DND-41 (cell line): ENCODE data around the gene IPO11.

Source experiments
- ATAC-seq: fragments of 200-7000 bp; cut with Tn5 transposase; 3 replicates; pipeline ENCODE4 v1.9.1; 2021; ENCODE audit warnings: low read depth; ENCODE audit not compliant: insufficient read depth
- DNase-seq: peaks from one replicate; pipeline ENCODE4 v3.0.0-alpha.2; 2020
- H2AFZ ChIP-seq: 2 replicates; pipeline ENCODE4 v1.6.0; 2012; ENCODE audit warnings: low read depth, low read length
- H3K27ac ChIP-seq: 2 replicates; pipeline ENCODE4 v1.5.1; 2012; ENCODE audit warnings: low read length, inconsistent platforms
- H3K27me3 ChIP-seq: fragments of 200-600 bp; sonication (generic); 2 replicates; pipeline ENCODE4 v1.6.0; 2012; ENCODE audit warnings: low read length, mild to moderate bottlenecking, inconsistent platforms; ENCODE audit not compliant: insufficient read depth, poor library complexity
- H3K36me3 ChIP-seq: 2 replicates; pipeline ENCODE4 v1.5.1; 2012; ENCODE audit warnings: low read length, inconsistent platforms; ENCODE audit not compliant: insufficient read depth
- H3K4me1 ChIP-seq: 2 replicates; pipeline ENCODE4 v1.5.1; 2012; ENCODE audit warnings: mild to moderate bottlenecking, low read length; ENCODE audit not compliant: insufficient read depth
- H3K4me2 ChIP-seq: 2 replicates; pipeline ENCODE4 v1.6.0; 2012; ENCODE audit warnings: mild to moderate bottlenecking, moderate library complexity, low read length, inconsistent platforms; ENCODE audit not compliant: insufficient read depth
- H3K4me3 ChIP-seq, 2 experiments: fragments of 200-600 bp in 1 of 2; shearing (Covaris generic) in 1 of 2; 2 replicates each; pipeline ENCODE4 v1.5.1; 2012 to 2016; ENCODE audit warnings: inconsistent platforms in 2 of 2, low read length in 2 of 2, mild to moderate bottlenecking in 2 of 2, low read depth in 1 of 2, moderate library complexity in 1 of 2
- H3K79me2 ChIP-seq: 2 replicates; pipeline ENCODE4 v1.6.0; 2012; ENCODE audit warnings: low read length, inconsistent platforms; ENCODE audit not compliant: insufficient read depth
- H3K9ac ChIP-seq: 2 replicates; pipeline ENCODE4 v1.6.0; 2012; ENCODE audit warnings: low read depth, mild to moderate bottlenecking, inconsistent platforms, low read length, moderate library complexity
- H3K9me3 ChIP-seq: 2 replicates; pipeline ENCODE4 v1.5.1; 2012; ENCODE audit warnings: low read length, moderate library complexity, mild to moderate bottlenecking, inconsistent platforms; ENCODE audit not compliant: insufficient read depth, severe bottlenecking
- H4K20me1 ChIP-seq: 2 replicates; pipeline ENCODE4 v1.6.0; 2012; ENCODE audit warnings: low read length; ENCODE audit not compliant: insufficient read depth
- CTCF ChIP-seq: IDR thresholded peaks from 2 replicates; pipeline ENCODE4 v1.5.1; 2012; ENCODE audit warnings: borderline replicate concordance, low read length, moderate library complexity, mild to moderate bottlenecking; ENCODE audit not compliant: poor library complexity, severe bottlenecking; ENCODE audit errors: extremely low read depth
- EZH2 ChIP-seq: IDR thresholded peaks from 3 replicates; pipeline ENCODE4 v1.6.1; 2012; ENCODE audit warnings: borderline replicate concordance, low read depth, mild to moderate bottlenecking, moderate library complexity, low read length, inconsistent platforms; ENCODE audit not compliant: severe bottlenecking

Gene IPO11

GRCh38 chr5:62588668-62589067 is 176.1 kb downstream of the IPO11 start:
- no peak for DNase-seq
- Histone ChIP-seq H3K9me3 (no peaks in the 10 kb centered on the region), H3K4me2 (no peak overlapping the region), H3K27ac (no peak overlapping the region), H3K4me3 (no peak overlapping the region), H3K79me2 (no peaks in the 10 kb centered on the region), H2AFZ (no peak overlapping the region), H3K27me3 (no peaks in the 10 kb centered on the region), H3K36me3 (peaks cover 33% of the 10 kb centered on the region), H3K9ac (no peak overlapping the region), H3K4me1 (no peaks in the 10 kb centered on the region), H4K20me1 (no peaks in the 10 kb centered on the region)
- TF ChIP-seq CTCF, result no peak
- no peak for TF ChIP-seq EZH2
- no peak for ATAC-seq

GRCh38 chr5:62589504-62589903 is 176.9 kb downstream of the IPO11 start:
- Histone ChIP-seq H3K4me1 (no peaks in the 10 kb centered on the region), H3K36me3 (peaks cover 33% of the 10 kb centered on the region), H3K27me3 (no peaks in the 10 kb centered on the region), H2AFZ (no peak overlapping the region), H3K4me2 (no peak overlapping the region), H3K79me2 (no peaks in the 10 kb centered on the region), H3K27ac (no peak overlapping the region), H4K20me1 (no peaks in the 10 kb centered on the region), H3K9ac (no peak overlapping the region), H3K9me3 (no peaks in the 10 kb centered on the region), H3K4me3 (no peak overlapping the region)
- TF ChIP-seq CTCF, result no peak
- TF ChIP-seq EZH2, result no peak
- DNase-seq (no peak), ATAC-seq (no peak)

GRCh38 chr5:62590387-62590786 is 177.8 kb downstream of the IPO11 start:
- no peak overlapping the region for H3K27ac ChIP-seq
- no peak for TF ChIP-seq EZH2
- no peaks in the 10 kb centered on the region for H3K79me2 ChIP-seq
- H3K9me3 ChIP-seq, result no peaks in the 10 kb centered on the region
- no peak overlapping the region for H2AFZ ChIP-seq
- peaks cover 33% of the 10 kb centered on the region for H3K36me3 ChIP-seq
- no peaks in the 10 kb centered on the region for H4K20me1 ChIP-seq
- no peaks in the 10 kb centered on the region for H3K4me1 ChIP-seq
- no peak overlapping the region for H3K4me3 ChIP-seq
- H3K27me3 ChIP-seq, result no peaks in the 10 kb centered on the region
- H3K9ac ChIP-seq, result no peak overlapping the region
- ATAC-seq (no peak), DNase-seq (no peak)
- no peak overlapping the region for H3K4me2 ChIP-seq

GRCh38 chr5:62592558-62592957 is 180.0 kb downstream of the IPO11 start:
- Histone ChIP-seq H3K9ac (no peak overlapping the region), H3K27me3 (no peaks in the 10 kb centered on the region), H3K4me2 (no peak overlapping the region), H3K4me1 (no peaks in the 10 kb centered on the region), H3K4me3 (no peak overlapping the region), H3K36me3 (peaks cover 33% of the 10 kb centered on the region), H2AFZ (no peak overlapping the region), H4K20me1 (no peaks in the 10 kb centered on the region), H3K79me2 (no peaks in the 10 kb centered on the region), H3K27ac (no peak overlapping the region), H3K9me3 (no peaks in the 10 kb centered on the region)
- no peak for TF ChIP-seq CTCF
- no peak for ATAC-seq
- no peak for DNase-seq
